GM23338 (cell line): ENCODE results near the gene PTCD3.

Experiments
- CREB1 ChIP-seq: fragments of 250-450 bp; sonication (Bioruptor Pico); IDR thresholded peaks from 2 replicates; pipeline ENCODE4 v1.5.0; 2020; ENCODE audit warnings: low read depth, mild to moderate bottlenecking, moderate library complexity
- EZH2 ChIP-seq: fragments of 200-600 bp; sonication (generic); IDR thresholded peaks from one replicate; pipeline ENCODE4 v1.8.0; 2017; ENCODE audit warnings: antibody characterized with exemption, mild to moderate bottlenecking, low read depth; ENCODE audit not compliant: unreplicated experiment
- EZH2phosphoT487 ChIP-seq: fragments of 200-600 bp; sonication (generic); IDR thresholded peaks from one replicate; pipeline ENCODE4 v1.8.1; 2018; ENCODE audit warnings: antibody characterized with exemption; ENCODE audit not compliant: unreplicated experiment
- JUNB ChIP-seq: IDR thresholded peaks from one replicate; pipeline ENCODE4 v1.6.1; 2016; ENCODE audit warnings: antibody characterized with exemption; ENCODE audit not compliant: unreplicated experiment
- NANOG ChIP-seq: IDR thresholded peaks from 2 replicates; pipeline ENCODE4 v1.6.1; 2016; ENCODE audit warnings: antibody characterized with exemption, borderline replicate concordance
- POLR2AphosphoS5 ChIP-seq: IDR thresholded peaks from 2 replicates; pipeline ENCODE4 v1.6.1; 2016; ENCODE audit warnings: antibody characterized with exemption, low read depth
- STAT1 ChIP-seq: IDR thresholded peaks from one replicate; pipeline ENCODE4 v1.6.1; 2016; ENCODE audit warnings: antibody characterized with exemption; ENCODE audit not compliant: unreplicated experiment
- ZNF114 ChIP-seq: fragments of 250-450 bp; sonication (Bioruptor Pico); IDR thresholded peaks from 2 replicates; pipeline ENCODE4 v1.5.0; 2020; ENCODE audit warnings: mild to moderate bottlenecking, moderate library complexity
- ZNF331 ChIP-seq: fragments of 250-450 bp; sonication (Bioruptor Pico); IDR thresholded peaks from 2 replicates; pipeline ENCODE4 v1.5.0; 2020; ENCODE audit warnings: low read depth, mild to moderate bottlenecking, moderate library complexity
- TF ChIP-seq, protein P1 (sequence below), 2 experiments: fragments of 200-600 bp in 1 of 2; sonication (generic) in 1 of 2; conservative IDR thresholded peaks; 2 replicates each; pipeline versions ENCODE4 v1.5.1 to v1.6.1; 2016 to 2017; ENCODE audit warnings: antibody characterized with exemption in 2 of 2, low read depth in 2 of 2, mild to moderate bottlenecking in 2 of 2, moderate library complexity in 1 of 2
- TF ChIP-seq, protein P2 (sequence below): fragments of 250-450 bp; sonication (Bioruptor Pico); IDR thresholded peaks from 2 replicates; pipeline ENCODE4 v1.5.0; 2020; ENCODE audit warnings: mild to moderate bottlenecking, moderate library complexity
- TF ChIP-seq, protein P3 (sequence below): IDR thresholded peaks from one replicate; pipeline ENCODE4 v1.6.1; 2018; ENCODE audit warnings: antibody characterized with exemption; ENCODE audit not compliant: unreplicated experiment
- TF ChIP-seq, protein P4 (sequence below): IDR thresholded peaks from 2 replicates; pipeline ENCODE4 v1.6.1; 2016; ENCODE audit warnings: antibody characterized with exemption

DNA sequence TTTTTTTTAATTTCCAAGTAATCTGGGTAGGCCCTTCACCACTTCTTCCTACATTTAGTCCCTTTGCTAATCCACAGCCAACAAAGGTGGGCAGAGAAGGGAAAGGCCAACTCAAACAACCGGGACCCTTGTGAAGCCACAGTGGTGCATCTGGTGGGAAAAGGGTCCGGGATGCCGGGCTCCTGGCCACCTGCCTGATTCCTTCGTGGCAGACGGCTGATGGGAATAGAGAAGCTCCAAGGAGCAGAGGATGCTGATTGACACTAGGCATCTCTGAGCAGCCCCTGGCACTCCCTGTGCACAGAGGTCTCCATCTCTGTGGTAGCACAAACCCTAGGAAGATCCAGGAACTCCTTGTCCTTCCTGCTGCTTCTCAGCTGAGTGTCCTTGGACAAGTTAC is 37.4 kb upstream of the PTCD3 start:
- TF ChIP-seq EZH2: no peak
- TF ChIP-seq, protein P1, sequence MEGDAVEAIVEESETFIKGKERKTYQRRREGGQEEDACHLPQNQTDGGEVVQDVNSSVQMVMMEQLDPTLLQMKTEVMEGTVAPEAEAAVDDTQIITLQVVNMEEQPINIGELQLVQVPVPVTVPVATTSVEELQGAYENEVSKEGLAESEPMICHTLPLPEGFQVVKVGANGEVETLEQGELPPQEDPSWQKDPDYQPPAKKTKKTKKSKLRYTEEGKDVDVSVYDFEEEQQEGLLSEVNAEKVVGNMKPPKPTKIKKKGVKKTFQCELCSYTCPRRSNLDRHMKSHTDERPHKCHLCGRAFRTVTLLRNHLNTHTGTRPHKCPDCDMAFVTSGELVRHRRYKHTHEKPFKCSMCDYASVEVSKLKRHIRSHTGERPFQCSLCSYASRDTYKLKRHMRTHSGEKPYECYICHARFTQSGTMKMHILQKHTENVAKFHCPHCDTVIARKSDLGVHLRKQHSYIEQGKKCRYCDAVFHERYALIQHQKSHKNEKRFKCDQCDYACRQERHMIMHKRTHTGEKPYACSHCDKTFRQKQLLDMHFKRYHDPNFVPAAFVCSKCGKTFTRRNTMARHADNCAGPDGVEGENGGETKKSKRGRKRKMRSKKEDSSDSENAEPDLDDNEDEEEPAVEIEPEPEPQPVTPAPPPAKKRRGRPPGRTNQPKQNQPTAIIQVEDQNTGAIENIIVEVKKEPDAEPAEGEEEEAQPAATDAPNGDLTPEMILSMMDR (conservative IDR thresholded peaks at IDR 0.05; ENCODE audit: low read depth in 2 of 2): no peak
- TF ChIP-seq, protein P2, sequence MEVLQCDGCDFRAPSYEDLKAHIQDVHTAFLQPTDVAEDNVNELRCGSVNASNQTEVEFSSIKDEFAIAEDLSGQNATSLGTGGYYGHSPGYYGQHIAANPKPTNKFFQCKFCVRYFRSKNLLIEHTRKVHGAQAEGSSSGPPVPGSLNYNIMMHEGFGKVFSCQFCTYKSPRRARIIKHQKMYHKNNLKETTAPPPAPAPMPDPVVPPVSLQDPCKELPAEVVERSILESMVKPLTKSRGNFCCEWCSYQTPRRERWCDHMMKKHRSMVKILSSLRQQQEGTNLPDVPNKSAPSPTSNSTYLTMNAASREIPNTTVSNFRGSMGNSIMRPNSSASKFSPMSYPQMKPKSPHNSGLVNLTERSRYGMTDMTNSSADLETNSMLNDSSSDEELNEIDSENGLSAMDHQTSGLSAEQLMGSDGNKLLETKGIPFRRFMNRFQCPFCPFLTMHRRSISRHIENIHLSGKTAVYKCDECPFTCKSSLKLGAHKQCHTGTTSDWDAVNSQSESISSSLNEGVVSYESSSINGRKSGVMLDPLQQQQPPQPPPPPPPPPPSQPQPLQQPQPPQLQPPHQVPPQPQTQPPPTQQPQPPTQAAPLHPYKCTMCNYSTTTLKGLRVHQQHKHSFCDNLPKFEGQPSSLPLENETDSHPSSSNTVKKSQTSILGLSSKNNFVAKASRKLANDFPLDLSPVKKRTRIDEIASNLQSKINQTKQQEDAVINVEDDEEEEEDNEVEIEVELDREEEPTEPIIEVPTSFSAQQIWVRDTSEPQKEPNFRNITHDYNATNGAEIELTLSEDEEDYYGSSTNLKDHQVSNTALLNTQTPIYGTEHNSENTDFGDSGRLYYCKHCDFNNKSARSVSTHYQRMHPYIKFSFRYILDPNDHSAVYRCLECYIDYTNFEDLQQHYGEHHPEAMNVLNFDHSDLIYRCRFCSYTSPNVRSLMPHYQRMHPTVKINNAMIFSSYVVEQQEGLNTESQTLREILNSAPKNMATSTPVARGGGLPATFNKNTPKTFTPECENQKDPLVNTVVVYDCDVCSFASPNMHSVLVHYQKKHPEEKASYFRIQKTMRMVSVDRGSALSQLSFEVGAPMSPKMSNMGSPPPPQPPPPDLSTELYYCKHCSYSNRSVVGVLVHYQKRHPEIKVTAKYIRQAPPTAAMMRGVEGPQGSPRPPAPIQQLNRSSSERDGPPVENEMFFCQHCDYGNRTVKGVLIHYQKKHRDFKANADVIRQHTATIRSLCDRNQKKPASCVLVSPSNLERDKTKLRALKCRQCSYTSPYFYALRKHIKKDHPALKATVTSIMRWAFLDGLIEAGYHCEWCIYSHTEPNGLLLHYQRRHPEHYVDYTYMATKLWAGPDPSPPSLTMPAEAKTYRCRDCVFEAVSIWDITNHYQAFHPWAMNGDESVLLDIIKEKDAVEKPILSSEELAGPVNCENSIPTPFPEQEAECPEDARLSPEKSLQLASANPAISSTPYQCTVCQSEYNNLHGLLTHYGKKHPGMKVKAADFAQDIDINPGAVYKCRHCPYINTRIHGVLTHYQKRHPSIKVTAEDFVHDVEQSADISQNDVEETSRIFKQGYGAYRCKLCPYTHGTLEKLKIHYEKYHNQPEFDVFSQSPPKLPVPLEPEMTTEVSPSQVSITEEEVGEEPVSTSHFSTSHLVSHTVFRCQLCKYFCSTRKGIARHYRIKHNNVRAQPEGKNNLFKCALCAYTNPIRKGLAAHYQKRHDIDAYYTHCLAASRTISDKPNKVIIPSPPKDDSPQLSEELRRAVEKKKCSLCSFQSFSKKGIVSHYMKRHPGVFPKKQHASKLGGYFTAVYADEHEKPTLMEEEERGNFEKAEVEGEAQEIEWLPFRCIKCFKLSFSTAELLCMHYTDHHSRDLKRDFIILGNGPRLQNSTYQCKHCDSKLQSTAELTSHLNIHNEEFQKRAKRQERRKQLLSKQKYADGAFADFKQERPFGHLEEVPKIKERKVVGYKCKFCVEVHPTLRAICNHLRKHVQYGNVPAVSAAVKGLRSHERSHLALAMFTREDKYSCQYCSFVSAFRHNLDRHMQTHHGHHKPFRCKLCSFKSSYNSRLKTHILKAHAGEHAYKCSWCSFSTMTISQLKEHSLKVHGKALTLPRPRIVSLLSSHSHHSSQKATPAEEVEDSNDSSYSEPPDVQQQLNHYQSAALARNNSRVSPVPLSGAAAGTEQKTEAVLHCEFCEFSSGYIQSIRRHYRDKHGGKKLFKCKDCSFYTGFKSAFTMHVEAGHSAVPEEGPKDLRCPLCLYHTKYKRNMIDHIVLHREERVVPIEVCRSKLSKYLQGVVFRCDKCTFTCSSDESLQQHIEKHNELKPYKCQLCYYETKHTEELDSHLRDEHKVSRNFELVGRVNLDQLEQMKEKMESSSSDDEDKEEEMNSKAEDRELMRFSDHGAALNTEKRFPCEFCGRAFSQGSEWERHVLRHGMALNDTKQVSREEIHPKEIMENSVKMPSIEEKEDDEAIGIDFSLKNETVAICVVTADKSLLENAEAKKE (CRISPR knock-in tag): no peak
- no peak for TF ChIP-seq EZH2phosphoT487
- no peak for TF ChIP-seq CREB1
- no peak for TF ChIP-seq POLR2AphosphoS5
- TF ChIP-seq, protein P3, sequence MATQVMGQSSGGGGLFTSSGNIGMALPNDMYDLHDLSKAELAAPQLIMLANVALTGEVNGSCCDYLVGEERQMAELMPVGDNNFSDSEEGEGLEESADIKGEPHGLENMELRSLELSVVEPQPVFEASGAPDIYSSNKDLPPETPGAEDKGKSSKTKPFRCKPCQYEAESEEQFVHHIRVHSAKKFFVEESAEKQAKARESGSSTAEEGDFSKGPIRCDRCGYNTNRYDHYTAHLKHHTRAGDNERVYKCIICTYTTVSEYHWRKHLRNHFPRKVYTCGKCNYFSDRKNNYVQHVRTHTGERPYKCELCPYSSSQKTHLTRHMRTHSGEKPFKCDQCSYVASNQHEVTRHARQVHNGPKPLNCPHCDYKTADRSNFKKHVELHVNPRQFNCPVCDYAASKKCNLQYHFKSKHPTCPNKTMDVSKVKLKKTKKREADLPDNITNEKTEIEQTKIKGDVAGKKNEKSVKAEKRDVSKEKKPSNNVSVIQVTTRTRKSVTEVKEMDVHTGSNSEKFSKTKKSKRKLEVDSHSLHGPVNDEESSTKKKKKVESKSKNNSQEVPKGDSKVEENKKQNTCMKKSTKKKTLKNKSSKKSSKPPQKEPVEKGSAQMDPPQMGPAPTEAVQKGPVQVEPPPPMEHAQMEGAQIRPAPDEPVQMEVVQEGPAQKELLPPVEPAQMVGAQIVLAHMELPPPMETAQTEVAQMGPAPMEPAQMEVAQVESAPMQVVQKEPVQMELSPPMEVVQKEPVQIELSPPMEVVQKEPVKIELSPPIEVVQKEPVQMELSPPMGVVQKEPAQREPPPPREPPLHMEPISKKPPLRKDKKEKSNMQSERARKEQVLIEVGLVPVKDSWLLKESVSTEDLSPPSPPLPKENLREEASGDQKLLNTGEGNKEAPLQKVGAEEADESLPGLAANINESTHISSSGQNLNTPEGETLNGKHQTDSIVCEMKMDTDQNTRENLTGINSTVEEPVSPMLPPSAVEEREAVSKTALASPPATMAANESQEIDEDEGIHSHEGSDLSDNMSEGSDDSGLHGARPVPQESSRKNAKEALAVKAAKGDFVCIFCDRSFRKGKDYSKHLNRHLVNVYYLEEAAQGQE: no peak
- no peak for TF ChIP-seq NANOG
- TF ChIP-seq, protein P4, sequence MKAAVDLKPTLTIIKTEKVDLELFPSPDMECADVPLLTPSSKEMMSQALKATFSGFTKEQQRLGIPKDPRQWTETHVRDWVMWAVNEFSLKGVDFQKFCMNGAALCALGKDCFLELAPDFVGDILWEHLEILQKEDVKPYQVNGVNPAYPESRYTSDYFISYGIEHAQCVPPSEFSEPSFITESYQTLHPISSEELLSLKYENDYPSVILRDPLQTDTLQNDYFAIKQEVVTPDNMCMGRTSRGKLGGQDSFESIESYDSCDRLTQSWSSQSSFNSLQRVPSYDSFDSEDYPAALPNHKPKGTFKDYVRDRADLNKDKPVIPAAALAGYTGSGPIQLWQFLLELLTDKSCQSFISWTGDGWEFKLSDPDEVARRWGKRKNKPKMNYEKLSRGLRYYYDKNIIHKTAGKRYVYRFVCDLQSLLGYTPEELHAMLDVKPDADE: no peak
- TF ChIP-seq JUNB: no peak
- TF ChIP-seq STAT1: no peak
- no peak for TF ChIP-seq ZNF114 (CRISPR knock-in tag)
- TF ChIP-seq ZNF331 (CRISPR knock-in tag): no peak
